ENCODE data around the gene CAPG.
"Not testable (repeated sequence)": the region's sequence is repeated elsewhere in the genome, so short reads cannot be mapped to it uniquely, and the experiment has no call there.

Gene CAPG

DNA sequence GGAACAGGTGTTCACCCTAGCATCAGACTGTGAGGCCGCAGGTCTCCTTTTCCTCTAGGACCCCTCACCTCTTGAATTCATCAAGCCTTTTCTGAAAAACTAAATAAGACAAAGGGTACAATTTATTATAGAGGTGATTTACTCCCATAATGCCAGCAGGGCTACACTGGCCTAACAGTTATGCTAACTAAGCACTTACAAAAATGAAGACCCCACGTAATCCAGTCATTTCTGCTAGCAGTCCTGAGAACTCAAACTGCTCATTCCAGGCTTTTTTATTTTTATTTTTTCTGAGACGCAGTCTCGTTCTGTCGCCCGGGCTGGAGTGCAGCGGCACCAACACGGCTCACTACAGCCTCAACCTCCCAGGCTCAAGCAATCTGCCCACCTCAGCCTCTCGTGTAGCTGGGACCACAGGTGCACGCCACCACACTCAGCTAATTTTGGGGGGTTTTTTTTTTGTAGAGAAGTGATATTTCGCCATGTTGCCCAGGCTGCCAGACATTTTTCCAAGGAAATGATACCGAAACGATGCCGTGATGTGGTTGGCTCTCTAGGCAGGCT, 14.2 kb downstream of the CAPG start:
- DNase-seq: no peak

- no peak for DNase-seq
Measured at GRCh38 chr2:85394976-85395375, 15.2 kb downstream of the CAPG start.

DNA sequence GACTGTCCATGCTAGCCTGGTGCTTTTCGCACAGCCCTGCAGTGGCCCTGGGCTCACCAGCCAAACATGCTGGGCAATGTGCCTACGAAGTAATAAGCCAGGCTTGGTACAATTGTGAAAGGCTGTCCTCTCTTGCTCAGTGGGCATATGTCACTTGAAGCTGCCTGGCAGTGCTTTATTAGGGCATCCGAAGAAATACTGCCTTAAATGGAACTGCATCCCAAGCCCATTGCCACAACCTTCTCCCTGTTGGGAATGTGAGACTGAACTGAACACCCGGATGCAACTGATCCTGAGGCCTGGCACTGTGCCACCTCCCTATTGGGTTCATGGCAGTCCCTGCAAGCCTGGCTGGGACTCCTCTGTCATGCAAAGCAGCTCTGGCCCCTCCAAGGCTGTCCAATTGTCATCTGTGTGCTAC, 15.9 kb downstream of the CAPG start:
- DNase-seq: no peak

DNA sequence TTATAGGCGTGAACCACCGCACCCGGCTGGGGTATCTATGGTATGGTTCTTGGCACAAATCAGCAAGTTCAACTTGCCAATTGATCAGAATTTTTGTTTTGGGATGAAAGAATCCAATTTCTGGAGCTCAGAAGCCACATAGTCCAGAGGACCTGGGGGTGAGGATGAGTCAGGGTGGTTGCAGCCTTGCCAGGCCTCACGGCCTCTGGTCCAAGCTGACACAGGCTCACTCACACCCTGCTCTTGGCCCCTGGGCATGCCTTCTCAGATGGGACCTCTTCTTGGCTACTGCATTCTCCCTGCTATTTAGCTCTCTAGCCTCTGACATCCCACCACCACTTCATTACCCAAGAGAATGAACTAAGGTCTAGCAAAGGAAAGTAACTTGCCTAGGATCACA, 16.3 kb downstream of the CAPG start:
- DNase-seq: no peak

- no peak for DNase-seq
Measured at GRCh38 chr2:85390941-85391669, 19.1 kb downstream of the CAPG start.

DNA sequence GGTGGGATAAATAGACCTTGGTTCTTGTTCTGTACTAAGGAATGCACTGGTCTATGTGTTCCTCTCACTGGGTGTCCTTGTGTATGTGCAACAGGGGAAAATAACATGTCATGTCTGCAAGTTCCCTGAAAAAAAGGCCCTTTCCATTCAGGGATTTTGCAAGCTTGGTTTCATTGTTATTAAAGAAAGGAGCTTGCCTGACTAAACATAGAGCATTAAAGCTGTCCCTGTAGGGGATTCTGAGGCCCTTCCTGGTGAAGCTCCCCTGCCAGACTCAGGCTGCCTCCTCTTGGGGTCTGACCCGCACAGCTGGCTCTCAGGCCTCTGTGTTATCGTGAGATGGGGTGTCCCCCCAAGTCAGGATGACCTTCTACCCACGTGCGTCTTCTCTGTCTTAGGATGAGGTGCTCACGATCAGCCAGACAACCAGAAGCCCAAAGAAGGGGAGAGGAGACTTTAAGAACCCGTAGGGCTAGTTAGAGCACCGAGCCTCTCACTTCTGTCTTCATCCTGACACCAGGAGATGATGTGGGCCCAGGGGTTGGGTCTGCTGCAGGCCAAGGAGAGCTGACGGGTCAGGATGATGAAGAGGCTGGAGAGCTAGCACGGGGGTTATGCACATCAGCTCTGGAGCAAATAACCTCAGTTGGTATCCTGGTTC, 21.2 kb downstream of the CAPG start:
- no peak for DNase-seq

GRCh38 chr2:85387754-85388153, 22.4 kb downstream of the CAPG start:
- DNase-seq: no peak

DNA sequence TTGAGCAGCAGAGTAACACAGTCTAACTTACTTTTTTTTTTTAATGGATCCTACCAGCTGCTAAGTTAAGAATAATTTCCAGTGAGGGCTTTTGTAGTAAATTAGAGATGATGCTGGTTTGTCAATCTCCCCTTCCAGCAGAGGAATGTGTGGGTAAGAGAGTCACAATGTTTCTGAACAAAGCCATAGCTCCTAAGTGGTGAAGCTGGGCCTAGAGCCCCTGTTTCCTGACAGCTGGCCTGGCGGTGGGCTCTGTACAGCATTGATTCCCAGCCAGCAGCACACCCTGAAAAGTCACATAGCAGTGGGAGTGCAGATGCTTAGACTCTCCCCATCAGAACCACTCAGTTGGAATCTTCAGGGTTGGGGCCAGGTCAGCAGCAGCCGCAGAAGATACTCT, 24.4 kb downstream of the CAPG start:
- no peak for DNase-seq

GRCh38 chr2:85383850-85384249, 26.3 kb downstream of the CAPG start:
- no peak for DNase-seq

GRCh38 chr2:85383151-85383550, 27.0 kb downstream of the CAPG start:
- not testable (repeated sequence) for DNase-seq

- no peak for DNase-seq
Measured at GRCh38 chr2:85380048-85380447, 30.1 kb downstream of the CAPG start.

GRCh38 chr2:85378257-85378656, 31.9 kb downstream of the CAPG start:
- DNase-seq: no peak

GRCh38 chr2:85377083-85377482, 33.1 kb downstream of the CAPG start:
- DNase-seq: no peak

DNA sequence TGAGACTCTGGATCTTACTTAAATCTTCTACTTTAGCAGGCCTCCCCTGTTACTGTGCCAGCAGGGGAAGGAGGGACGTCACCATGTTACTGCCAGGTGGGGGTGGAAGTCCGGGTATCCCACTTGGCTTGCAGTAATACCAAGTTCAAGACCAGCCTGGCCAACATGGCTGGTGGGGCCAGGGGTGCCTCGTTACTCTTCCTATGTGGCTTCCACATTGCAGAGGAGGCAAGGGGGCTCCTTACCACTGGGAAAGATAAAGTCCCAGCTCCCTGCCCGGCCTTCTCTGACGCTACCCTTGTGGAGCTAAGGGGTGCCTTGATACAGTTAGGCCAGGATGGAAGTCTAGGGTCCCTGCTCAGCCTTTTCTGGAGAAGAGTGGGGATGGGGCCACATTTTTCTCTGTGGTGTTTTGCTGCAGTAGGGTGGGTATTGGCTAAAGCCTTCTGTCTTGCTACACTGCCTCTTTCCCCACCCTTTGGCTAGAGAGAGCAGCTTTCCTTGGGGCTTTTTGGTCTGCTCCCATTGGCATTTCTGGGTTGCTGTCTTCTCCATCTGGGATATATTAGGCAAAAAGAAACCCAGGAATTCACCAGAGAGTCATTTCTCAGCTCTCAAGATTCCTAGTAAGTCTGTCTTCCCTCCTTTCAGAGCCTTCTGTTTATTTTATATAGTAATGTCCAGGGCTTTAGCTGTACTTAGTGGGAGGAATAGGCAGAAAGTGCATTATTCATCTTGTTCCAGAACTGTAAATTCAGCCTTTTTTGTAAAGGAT, 33.7 kb downstream of the CAPG start:
- no peak for DNase-seq

DNA sequence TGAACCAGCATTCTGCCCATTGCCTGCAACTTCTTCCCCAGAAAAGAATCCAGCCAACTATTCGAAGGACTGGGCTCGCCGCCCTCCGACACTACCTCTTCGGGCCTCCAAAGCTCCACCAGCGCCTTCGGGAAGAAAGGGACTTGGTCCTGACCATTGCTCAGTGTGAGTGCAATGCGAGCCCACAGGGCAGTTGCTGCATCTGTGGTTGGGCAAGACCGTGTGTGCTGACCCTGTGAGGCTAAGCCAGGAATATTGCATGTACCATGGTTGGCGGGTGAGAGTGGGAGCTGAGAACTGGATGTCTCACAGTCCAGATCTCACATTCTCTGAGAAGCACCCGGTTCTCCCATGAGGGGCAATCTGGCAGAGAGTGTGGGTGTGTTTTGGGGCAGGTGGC, 39.1 kb downstream of the CAPG start:
- no peak for DNase-seq

DNA sequence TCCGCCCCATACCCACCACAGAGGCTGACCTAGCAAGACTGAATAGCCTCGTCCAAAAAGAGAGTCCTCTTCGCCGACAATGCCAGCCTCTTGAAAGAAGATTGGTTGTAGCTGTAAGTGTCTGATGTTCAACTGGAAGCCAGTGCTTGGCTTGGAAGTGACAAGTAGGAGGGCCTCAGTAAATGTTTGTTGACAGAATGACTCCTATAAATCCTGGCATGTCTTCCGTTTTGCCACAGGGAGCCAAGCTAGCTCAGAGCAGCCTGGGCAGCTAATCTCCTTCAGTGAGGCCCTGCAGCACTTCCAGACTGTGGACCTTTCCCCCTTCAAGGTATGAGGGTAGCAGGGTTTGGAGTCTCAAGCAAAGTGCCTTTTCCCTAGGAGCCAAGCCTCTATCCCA, 40.7 kb downstream of the CAPG start:
- no peak for DNase-seq

DNA sequence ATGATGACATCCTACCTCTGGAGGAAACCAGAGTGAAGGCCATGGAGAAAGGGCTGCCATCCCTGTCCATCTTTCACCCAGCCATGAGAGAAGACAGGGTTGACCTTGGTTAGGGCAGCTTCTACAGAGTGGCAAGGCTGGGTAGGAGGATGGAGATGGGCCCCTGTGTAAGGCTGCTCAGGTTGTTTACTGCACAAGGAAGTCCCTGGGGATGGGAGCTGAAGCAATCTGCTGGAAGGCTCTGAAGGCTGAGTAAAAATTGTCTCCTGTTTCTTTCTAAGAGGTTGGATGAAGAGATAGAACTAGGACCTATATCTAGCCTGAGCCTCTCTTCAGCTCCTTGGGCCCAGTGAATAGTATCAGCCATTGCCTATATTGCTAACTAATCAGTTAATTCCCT, 41.2 kb downstream of the CAPG start:
- no peak for DNase-seq

- no peak for DNase-seq
Measured at GRCh38 chr2:85367180-85367579, 43.0 kb downstream of the CAPG start.

GRCh38 chr2:85362653-85363387, 47.3 kb downstream of the CAPG start:
- not testable (repeated sequence) for DNase-seq

- no peak for DNase-seq
Measured at GRCh38 chr2:85357736-85358135, 52.4 kb downstream of the CAPG start.

DNA sequence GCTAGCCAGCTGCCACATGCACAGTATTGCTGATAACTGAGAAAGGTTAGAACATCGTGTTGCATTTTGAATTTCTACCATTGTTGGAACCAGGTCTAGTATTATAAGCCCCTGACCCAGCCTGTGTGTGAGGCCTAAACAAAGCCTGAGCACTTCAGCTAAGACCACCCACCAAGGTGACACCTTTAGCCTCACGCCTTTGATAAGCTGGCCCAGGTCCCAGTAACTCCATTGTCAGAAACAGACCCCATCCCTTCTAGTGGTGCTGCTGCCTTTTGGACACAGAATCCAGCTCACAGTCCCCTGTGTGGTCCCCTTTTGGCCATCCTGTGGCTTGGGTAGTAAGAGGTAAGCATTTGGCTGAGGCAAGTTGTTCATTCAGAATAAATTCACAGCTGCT, 54.0 kb downstream of the CAPG start:
- DNase-seq: no peak

DNA sequence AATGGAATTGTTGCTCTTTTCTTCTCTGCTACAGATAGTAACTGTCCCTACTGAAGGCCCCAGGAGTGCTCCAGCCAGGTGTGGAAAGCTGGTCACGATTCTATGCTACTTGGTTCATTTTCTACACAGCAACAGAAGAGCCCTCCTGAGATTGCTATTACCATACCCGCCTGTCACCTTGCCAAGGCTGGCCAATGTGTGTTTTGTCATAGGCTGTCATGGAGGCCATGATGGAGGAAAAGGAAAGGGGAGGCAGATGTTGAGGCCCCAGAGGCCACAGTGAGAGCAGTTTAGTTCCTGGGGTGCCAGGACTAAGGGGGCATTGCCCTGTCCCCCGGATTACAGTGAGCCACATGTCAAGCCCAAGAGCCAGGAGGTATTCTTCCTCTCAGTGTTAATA, 54.6 kb downstream of the CAPG start:
- DNase-seq: no peak

- DNase-seq: no peak
Measured at GRCh38 chr2:85355073-85355410, 55.1 kb downstream of the CAPG start.
